NCI-H82 treated with DMSO at 0.1 percent for 48 hours (cell line): ENCODE data around the gene FUS.
"Not testable (repeated sequence)": the region's sequence is repeated elsewhere in the genome, so short reads cannot be mapped to it uniquely, and the experiment has no call there.

Experiments
- DNase-seq: peaks from one replicate; lab custom pipeline; 2025; ENCODE audit not compliant: unreplicated experiment; lab: John Stamatoyannopoulos, UW

Gene FUS

DNA sequence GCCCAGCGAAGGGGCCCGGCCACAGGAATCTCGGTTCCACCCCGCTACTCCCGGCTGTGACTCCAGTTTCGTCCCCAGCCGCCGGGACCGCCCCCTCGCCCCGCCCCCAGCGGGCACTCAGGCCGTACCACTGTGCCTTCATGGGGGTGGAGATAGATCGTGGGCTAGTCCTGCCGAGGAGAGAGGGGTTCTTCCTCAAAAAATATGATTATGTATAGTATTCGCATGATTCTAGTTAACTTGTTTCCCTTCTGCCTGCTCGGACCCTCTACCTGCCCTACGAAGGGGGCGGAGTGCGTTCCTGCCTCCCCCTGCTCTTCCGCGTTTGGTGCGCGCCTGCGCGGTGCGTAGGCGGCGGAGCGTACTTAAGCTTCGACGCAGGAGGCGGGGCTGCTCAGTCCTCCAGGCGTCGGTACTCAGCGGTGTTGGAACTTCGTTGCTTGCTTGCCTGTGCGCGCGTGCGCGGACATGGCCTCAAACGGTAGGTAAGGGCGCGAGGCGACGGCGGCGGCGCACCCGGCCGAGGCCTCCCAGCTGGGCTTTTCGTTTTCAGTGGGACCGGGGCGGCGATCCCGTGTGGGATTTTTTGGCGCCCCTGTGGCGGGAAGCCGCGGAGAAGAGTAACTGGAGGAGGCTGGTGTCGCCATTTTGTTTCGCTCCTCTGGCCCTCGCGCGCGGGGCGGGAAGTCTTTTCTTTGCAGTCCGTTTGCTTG is at the start of gene FUS:
FUS (plus strand) TSS at position 393 of the 713 bp plus-strand sequence; CDS start at position 469, 76 bp downstream.
- peak; percentile 74 for DNase-seq

DNA sequence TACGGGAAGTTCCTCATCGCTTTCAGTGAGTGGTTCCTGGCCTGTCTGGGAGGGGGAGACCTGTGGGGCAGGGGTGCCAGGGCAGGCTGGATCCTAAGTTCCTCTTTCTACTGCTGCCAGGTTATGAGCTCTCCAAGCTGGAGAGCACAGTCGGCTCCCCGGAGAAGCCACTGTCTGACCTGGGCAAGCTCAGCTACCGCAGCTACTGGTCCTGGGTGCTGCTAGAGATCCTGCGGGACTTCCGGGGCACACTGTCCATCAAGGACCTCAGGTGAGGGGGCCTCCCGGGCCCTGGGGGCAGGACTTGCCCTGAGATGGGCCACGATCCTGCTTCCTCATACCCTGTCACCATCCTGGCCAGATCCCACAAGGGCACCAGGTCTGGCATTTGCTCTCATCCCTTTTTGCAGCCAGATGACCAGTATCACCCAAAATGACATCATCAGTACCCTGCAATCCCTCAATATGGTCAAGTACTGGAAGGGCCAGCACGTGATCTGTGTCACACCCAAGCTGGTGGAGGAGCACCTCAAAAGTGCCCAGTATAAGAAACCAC is 49.5 kb upstream of the FUS start:
- DNase-seq, result no peak

DNA sequence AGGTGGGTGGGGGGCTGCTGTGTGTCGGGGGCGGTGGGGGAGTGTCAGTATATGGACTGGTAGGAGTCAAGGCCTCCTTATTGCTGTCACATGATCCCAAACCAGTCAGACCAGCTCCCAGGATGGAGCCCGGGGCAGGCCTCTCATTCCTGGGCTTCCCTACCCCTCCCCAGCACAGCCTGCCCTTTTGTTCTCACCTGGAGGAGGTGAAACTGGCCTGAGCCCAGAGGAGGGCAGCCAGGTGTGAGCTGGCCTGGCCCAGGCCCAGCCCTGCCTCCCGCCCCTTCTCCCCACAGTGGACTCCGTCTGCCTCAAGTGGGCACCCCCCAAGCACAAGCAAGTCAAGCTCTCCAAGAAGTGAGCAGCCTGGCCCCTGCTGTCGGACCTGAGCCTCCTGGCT is 49.0 kb upstream of the FUS start:
- no peak for DNase-seq

DNA sequence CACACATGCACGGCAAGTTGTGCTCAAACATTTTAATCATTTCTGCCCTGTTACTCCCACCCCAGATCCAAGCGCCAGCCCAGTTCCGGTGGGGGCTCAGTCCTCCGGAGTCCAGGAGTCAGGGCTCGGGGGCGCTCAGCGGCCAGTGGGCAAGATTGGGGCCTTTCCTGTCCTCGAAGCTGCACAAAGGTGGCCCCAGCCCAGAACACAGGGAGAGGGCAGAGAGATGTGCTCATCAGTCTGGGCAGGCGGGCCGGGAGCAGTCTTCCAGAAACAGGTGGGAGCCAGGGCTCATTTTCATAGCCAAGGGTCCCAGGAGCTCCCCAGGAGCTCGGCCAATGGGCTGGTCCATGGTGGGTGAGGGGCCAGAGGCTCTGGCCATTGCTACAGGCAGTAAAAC is 48.5 kb upstream of the FUS start:
- DNase-seq, result no peak

DNA sequence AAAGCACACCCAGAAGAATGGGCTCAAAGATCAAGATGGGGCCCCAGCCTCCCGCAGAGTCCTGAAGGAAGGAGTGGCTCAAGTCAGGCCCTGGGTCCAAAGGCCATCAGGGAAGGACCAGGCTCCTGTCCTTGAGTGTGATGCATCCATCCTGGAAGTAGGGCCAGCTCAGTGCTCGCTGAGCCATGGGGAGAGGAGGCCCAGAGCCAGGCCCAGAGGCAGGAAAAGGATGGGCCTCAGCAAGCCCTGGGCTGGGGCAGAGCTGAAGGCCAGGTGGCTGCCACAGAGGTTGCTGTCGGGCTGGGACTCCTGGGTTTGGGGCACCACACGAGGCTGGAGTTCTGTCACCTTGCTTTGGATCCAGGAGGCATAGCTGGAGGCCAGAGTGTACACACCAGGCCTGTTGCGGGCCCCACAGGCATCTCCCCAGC is 48.1 kb upstream of the FUS start:
- DNase-seq, result no peak

DNA sequence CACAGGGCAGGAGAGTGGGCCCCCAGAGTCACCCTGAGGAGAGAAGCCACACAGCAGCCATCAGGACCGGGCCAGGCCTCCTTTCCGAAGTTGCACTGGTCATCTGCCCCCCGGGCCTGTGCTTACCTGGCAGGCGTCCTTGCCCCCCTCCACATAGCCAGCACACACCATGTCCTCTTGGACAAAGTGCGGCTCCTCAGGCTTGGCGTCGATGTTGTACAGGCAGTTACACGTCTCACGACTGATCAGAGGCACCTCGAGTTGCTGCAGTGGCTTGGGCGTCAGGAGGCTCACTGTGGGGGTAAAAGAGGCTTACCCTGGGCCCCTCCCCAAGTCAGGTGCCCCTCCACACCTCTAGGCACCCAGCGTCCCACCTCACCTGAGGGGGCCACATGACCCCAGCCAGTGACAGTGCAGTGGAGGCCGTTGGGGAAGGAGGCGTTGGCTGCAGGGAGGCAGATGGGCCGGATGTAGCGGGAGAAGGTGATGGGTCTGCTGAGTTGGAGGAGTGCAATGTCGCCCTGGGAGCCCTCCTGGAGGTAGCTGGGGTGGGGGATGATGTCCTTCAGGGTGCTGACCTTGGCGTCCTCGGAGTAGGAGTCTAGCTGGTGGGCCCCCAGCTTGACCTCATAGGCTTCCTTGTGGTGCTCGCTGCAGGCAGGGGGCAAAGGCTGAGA is 47.5 kb upstream of the FUS start:
- DNase-seq, result no peak

DNA sequence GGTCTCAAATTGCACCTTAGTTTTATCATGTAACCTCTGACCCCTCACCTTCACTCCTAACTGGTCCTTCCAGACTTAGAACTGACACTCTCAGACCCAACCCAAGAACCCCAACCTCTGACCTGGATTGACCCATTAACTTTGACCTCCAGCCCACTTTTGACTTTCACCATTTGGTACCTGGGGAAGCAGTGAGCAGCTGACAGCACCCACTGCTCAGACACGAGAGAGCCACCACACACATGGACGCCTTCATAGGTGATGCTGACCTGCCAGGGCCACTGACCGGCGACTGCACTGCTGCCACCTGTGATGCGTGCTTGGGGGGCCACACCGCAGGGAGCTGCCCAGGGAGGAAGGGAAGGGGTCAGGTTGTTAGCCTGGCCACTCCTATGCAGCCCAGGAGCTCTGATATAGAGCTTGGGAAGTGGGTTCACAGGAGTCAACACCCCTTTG is 46.9 kb upstream of the FUS start:
- DNase-seq, result no peak

DNA sequence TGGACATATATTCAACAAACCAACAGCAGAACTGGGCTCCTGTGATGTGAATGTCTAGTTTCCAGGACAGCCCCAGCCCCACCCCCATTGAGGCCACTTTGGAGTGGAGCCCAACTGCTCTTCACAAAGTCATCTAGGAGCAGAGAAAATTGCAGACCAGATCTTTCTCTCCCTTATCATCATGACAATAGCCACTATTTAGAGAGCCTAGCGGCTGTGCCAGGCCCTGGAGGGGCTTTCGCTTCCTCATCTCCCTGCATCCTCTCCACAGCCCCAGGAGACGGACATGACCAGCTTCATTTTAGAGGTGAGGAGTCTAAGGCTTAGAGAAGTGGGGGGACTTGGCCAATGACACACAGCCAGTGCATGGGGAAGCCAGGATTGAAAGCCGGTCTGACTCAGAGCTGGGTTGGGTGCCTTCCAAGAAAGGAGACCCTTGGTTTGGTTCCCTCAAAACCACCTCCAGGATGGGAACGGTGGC is 45.8 kb upstream of the FUS start:
- DNase-seq, result no peak

DNA sequence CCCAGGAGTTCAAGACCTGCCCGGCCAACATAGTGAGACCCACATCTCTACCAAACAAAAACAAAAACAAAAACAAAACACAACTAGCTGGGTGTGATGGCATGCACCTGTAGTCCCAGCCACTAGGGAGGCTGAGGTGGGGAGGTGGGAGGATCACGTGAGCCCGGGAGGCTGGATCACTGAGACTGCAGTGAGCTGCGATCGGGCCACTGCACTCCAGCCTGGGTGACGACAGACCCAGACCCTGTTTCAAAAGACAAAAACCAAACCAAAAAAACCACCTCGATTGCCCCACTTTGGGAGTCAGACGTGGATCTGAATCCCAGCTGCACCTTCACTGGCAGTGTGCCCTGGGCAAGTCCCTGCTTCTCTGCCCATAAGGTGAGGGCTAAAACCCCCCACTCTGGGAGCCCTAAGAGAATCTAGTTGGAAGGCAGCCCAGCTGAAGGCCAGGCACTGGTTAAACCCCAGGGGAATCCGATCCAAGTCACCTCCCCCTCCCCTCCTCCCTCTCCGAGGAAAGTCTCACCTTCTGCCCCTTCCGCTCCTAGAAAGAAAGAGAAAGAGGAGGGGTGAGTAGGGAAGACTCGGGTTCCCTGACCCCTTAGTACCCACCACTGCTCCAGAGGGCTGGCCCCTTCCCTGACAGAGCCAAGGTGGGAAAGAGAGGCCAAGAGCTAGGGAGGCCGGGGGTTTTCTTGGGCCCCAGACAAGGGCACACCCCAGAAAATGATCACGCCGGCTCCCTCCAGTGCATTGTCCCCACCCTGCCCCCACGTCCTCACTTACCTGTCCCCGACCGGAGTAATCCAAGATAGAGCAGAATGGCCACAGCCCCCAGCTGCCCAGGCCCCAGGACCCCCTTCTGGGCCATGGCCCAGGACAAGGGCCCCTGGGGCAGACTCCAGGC is 45.1 kb upstream of the FUS start:
- peak; percentile 49 for DNase-seq

DNA sequence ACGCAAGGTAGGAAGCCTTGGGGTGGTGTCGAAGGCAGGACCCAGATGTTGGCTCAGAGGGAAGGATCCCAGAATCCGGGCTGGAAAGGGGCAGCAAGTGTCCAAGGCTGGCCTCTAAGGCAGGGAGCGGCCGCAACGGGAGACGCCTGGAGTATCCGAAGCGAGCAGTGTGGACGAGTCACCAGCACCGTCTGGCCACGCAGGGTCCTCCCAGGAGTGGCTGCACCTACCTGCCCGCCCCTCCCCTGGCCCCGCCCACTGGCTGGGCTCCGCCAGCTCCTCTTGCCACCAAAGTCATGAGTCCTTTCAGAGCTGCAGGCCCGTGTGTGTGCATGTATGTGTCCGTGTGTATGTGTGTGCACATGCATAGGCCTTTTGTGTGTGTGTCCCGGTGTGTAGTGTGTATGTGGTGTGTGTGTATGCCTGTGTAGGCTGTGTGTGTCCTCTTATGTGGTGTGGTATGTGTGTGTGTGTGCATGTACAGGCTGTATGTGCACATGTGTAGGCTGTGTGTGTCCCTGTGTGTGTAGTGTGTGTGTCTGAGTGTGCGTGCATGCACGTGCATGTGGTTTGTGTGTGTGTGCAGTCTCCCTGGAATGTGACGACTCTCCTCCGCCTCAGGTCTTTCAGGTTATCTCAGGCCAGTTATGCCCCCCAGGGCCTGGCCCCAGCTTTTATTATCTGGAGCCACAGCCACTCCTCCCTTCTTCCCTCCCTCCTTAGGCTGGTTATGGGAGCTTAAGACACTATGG is 44.2 kb upstream of the FUS start, which contains the start of gene PRSS8:
PRSS8 (minus strand) TSS at position 193 of the 752 bp plus-strand sequence. CDS start 229 bp downstream, outside the sequence.
- no peak for DNase-seq

DNA sequence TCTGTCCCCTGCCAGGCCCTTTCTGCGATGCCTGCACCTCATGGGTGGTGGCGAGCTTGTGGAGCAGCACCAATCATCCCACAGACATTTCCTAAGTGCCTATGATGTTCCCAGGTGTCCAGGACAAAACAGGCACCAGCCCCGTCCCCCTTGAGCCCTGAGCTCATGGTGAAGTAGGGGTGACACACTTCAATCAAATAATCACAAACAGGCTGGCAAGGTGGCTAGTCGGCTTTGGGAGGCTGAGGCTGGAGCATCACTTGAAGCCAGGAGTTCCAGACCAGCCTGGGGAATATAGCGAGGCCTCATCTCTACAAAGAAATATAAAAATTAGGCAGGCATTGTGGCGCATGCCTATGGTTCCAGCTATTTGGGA is 43.7 kb upstream of the FUS start:
- DNase-seq, result no peak

DNA sequence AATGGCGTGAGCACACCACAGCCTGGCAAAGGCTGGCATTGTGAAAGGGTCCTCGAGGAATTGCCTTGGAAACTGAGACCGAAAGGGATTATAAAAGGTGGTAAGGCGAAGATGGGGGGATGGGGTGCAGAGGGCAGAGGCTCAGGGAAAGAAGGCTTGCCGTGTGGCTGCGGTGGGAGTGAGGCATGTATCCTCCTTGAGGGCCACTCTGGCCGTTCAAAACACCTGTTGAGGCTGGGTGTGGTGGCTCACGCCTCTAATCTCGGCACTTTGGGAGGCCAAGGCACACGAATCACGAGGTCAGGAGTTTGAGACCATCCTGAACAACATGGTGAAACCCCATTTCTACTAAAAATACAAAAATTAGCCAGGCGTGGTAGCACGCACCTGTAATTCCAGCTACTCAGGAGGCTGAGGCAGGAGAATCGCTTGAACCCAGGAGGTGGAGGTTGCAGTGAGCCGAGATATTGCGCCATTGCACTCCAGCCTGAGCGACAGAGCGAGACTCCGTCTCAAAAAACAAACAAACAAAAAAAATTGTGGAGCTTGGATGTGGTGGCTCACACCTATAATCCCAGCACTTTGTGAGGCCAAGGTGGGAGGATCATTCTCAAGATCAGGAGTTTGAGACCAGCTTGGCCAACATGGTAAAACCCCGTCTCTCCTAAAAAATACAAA is 43.0 kb upstream of the FUS start:
- not testable (repeated sequence) for DNase-seq

DNA sequence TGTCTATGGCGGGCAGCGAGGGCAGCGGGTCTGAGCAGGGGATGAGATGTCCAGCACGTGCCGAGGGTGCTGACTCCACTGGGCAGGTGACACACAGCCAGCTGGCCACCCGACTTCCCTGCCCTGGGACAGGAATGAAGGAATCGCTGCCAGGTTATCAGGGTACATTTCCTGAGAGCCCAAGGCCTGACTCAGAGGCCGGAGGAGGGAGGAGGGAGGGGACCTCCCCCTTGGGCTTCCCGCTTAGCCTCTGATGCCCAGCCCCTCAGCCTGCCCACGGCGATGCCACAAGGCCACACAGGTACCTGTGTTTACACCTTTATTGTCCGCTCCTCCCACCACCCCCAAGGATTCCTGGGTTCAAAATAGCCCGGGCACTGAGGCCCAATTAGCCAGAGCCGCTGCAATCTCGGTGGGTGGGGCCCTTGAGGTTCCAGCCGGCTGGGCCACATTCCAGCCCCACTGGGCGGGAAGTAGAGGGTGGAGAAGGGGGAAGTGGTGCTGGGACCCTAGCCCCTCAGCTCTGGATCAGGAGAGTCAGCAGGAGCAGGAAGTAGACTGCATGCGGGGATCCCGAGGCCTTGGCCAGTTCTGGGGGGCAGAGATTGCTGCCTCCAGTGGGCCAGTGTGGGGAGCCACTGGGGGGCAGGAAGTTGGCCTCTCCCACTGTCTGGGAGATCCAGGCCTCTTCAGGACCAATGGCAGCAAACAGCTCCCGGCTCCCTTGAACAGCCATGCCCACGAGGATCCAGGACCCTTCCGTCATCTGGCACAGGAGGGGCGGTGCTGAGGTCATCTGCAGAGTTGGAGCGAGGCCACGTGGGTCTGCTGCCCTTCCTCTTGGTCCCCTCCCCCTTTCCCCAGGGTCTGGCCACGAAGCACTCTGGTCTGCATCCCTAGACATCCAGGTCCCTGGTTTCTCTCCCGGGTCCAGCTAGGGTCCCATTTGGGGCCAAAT is 41.0 kb upstream of the FUS start:
- no peak for DNase-seq

DNA sequence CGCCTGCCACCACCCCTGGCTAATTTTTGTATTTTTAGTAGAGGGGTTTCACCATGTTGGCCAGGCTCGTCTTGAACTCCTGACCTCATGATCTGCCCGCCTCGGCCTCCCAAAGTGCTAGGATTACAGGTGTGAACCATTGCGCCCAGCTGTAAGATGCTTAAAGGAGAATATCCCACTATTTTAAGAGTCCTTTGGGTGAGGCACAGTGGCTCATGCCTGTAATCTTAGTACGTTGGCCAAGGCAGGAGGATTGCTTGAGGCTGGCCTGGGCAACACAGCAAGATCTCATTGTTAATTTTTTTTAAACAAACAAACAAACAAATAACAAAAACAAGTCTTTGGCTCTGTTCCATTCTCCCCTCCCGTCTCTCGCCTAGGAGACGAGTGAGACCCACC is 38.9 kb upstream of the FUS start:
- not testable (repeated sequence) for DNase-seq

DNA sequence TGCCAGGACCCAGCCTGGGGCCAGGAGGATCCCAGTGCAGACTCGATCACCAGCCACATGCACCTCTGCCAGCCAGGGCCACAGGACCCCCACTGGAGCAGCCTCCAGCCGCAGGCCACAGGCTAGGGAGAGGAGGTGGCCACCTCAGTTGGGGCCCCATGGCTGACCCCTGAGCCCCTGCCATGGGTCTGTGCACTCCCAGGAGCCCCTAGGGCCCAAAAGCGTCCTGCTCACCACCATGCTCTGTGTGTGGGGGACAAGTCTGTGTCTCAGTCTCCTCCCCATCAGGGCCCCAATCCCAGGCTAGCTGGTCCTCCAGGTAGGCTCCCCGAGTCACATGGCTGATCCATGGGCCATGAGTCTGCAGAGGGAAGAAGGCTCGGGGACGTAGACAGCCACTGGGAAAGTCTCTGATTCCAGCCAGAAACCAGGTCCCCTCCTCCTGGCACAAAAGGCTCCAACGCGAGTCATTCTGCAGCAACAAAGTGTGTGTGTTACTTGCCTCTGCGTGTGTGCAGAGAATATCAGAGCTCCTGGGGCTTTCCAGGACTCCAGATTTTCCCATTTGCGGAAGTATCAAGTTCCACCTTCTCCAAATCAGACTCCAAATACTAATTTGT is 38.3 kb upstream of the FUS start:
- no peak for DNase-seq

DNA sequence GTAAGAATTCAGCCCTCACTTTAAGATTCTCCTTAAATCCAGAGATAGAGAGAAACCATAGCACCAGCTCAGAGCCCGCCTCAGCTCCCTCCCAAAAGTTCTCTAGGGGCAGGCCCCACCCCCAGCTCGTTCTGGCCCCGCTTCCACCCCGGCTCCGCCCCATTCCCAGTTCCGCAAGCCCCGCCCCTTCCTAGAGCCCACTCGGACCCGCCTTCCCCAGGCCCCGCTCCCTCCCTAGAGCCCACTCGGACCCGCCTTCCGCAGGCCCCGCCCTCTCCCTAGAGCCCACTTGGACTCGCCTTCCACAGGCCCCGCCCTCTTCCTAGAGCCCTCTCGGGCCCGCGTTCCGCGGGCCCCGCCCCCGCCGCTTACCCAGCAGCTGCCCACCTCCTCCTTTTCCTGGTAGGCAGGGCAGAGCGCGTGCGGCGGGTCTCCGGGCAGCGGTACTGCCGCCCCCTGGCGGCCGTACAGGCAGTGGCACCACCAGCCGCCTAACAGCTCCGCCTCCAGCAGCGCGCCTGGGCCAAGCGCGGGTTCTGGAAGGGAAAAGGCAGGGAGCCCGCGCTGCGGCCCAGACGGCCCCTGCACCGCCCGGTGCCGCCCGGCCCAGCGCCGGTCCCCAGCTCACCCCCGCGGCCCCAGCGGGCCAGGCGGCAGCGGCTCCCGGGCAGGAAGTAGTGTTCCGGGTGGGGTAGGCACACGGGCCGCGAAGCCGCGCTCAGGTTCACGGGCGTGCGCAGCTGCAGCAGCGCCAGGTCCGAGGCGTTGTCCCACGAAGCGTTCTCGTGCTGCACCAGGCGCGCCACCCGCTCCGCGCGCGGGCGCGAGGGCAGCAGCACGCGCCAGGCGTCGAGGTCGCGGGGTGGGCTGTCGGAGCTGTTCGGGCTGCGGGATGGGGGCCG is 37.6 kb upstream of the FUS start:
- DNase-seq, result peak; percentile 95

DNA sequence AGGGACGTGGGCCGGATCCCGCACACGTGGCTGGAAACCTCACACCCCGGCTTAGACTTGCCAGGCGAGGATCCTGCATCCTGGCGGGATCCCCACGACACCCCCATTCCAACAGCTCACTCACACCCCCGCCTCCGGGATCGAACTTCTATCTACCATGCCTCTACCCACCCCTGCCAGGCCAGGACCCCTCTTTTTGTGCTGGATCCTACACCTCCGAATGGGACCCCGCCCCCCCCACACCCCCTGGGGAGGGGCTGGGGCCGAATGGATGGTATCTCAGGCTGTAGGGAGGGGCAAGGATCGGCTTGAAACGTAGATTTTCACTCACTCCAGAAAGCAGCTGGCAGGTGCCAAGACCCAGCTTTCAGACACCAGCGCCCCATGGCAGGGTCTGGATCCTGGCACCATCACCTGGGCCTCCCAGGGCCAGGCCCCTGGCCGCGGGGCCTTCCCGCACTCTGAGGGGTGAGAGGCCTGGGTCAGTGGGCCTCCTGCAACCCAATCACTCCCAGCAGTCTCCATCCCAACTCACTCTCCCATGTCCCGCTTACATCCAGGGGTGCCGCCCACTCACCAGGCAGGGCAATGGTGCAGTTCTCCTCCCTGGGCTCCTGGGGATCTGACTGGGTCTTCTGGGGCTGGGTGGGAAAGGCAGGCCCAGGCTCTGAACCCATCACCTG is 36.8 kb upstream of the FUS start:
- no peak for DNase-seq
